Mucosa of descending colon (tissue), 3 donors: ENCODE results near the gene FYN. TPM values are rescaled to one million over a fixed set of nuclear protein-coding genes. Genes with fewer than 3 reads are reported as not detected.

Source experiments
- ATAC-seq: fragments of 200-7000 bp; cut with Tn5 transposase; one replicate; pipeline ENCODE4 v1.9.1; 2020; ENCODE audit warnings: mild to moderate bottlenecking, moderate library complexity
- DNase-seq, 3 donors: peaks; one replicate each; pipeline ENCODE4 v3.0.0-alpha.2; 2020
- H3K36me3 ChIP-seq: fragments of 200-600 bp; one replicate; pipeline ENCODE4 v1.8.0; 2021; ENCODE audit warnings: low read depth, mild to moderate bottlenecking
- H3K4me1 ChIP-seq: fragments of 200-600 bp; one replicate; pipeline ENCODE4 v1.8.0; 2021; ENCODE audit warnings: low read depth, mild to moderate bottlenecking
- H3K4me3 ChIP-seq: fragments of 200-600 bp; one replicate; pipeline ENCODE4 v1.8.0; 2021; ENCODE audit warnings: mild to moderate bottlenecking
- H3K9me3 ChIP-seq: fragments of 200-600 bp; one replicate; pipeline ENCODE4 v1.8.0; 2021; ENCODE audit warnings: mild to moderate bottlenecking
- CTCF ChIP-seq: fragments of 200-600 bp; IDR thresholded peaks from one replicate; pipeline ENCODE4 v1.8.0; 2022; ENCODE audit warnings: antibody characterized with exemption, mild to moderate bottlenecking
- intact Hi-C, 2 donors: fragments of 100-400 bp; cut with DNase I in 1 of 2; cut with micrococcal nuclease in 1 of 2; formaldehyde crosslinking; loops; one replicate each; pipeline versions ENCODE4 v1.11.0 to v1.11.1; 2022; cut with DNase I, micrococcal nuclease
- total RNA-seq, 3 donors: library from RNA; stranded (reverse); fragmentation: NEBNext Ultra II Directional in 2 of 3; extraction: Animal tissue kit (Norgen Biotek cat#: 25700) in 2 of 3; gene quantifications; one replicate each; pipeline versions ENCODE4 v1.2.1 to v1.2.4, GENCODE V29; 2021 to 2023
- donor health status: DM: no; HTN: no; CAD: no; lungs with moderate emphysema.
- donor health status: DM: no; HTN: no; CAD: no.
- donor health status: DM: no; HTN: yes; CAD: no.

FYN gene
- total RNA-seq, 3 donors from 2014 or later = 15.0 to 63.0 (median 24.8) TPM

GRCh38 chr6:111706841-111707391 is 166.3 kb downstream of the FYN start:
- Histone ChIP-seq H3K4me1 (peaks cover 25% of the 10 kb centered on the region), H3K36me3 (no peaks in the 10 kb centered on the region), H3K9me3 (no peaks in the 10 kb centered on the region), H3K4me3 (no peak overlapping the region)
- intact Hi-C loops = loop anchor here in 1 of 2 donors (2.0 kb wide), 1 partner anchor 336 kb away; no protein-coding TSS in a partner anchor
- DNase-seq (no peak), ATAC-seq (peak; percentile 16)
- TF ChIP-seq CTCF = no peak

GRCh38 chr6:111703723-111704122 is 169.5 kb downstream of the FYN start:
- DNase-seq (no peak), ATAC-seq (no peak)
- no peaks in the 10 kb centered on the region for H3K36me3 ChIP-seq
- peaks cover 11% of the 10 kb centered on the region for H3K4me1 ChIP-seq
- no peak overlapping the region for H3K4me3 ChIP-seq
- no peak for TF ChIP-seq CTCF
- intact Hi-C loops = no loop called here
- H3K9me3 ChIP-seq = no peaks in the 10 kb centered on the region

GRCh38 chr6:111702268-111702667 is 171.0 kb downstream of the FYN start:
- TF ChIP-seq CTCF = no peak
- peaks cover 3% of the 10 kb centered on the region for H3K4me1 ChIP-seq
- DNase-seq (no peak), ATAC-seq (no peak)
- intact Hi-C loops = no loop called here
- H3K36me3 ChIP-seq = no peaks in the 10 kb centered on the region
- H3K4me3 ChIP-seq = no peak overlapping the region
- H3K9me3 ChIP-seq = no peaks in the 10 kb centered on the region

DNA sequence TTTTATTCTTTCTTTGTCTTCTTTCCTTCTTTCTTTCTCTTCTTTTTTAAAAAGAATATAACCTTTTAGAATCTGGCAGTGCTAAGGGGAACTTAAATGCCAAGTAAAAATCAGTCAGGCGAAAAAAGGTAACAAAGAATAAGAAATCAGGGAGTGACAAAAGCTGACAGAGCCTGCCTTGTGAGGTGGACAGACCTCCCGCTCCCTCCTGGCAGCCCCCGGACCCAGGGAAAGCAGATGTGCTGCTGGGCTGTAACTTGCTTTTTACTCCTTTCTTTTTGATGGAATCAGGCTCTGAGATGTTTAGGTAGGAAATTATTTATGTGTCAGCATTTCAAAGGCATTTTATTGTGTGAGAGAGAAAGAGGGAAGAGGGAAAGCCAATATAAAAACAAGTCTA is 172.1 kb downstream of the FYN start:
- no peak for TF ChIP-seq CTCF
- Histone ChIP-seq H3K9me3 (no peaks in the 10 kb centered on the region), H3K36me3 (no peaks in the 10 kb centered on the region), H3K4me3 (no peak overlapping the region), H3K4me1 (no peaks in the 10 kb centered on the region)
- no peak for ATAC-seq
- no peak for DNase-seq
- intact Hi-C loops = no loop called here

DNA sequence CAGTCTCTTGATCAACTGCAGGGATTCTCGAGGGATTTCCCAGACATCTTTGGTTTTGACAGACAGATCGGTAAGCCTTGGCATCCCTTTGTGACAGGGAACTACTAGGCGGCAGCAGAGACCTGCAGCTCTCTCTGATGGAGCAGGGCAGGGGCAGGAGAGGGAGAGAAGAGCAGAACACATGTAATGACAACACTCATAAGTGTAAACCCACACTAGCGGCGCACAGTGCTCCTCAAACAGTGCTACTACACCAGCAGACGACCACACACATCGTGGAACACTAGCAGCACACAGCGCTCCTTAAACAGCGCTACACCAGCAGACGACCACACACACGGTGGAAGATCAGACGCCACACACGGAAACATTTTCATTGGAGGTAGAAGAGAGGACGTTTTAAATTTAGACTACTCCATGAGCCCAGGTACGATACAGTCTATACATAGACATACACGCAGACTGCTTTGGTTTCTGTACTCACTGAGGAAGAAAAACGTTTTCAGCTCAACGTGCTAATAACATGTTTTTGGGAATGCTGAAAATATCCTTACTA is 173.0 kb downstream of the FYN start:
- no peaks in the 10 kb centered on the region for H3K9me3 ChIP-seq
- intact Hi-C loops = no loop called here
- DNase-seq (no peak), ATAC-seq (no peak)
- no peaks in the 10 kb centered on the region for H3K4me1 ChIP-seq
- H3K36me3 ChIP-seq = no peaks in the 10 kb centered on the region
- no peak for TF ChIP-seq CTCF
- H3K4me3 ChIP-seq = no peak overlapping the region
